ENCODE data around the gene EXOSC2. TPM values are rescaled to one million over a fixed set of nuclear protein-coding genes. Genes with fewer than 3 reads are reported as not detected.

EXOSC2 gene
- total RNA-seq, 1 donor from 2014 or later: 10.9 TPM

GRCh38 chr9:130751631-130752355, 58.2 kb downstream of the EXOSC2 start:
- intact Hi-C loops (cut with DNase I): no loop called here
- no peak for ATAC-seq (ENCODE audit: poor library complexity)

More at GRCh38 chr9:130751631-130752355, 58.2 kb downstream of the EXOSC2 start:
- DNase-seq: no peak

Other genes starting within 250 kb of the EXOSC2 start
- gene ASS1, start 248.8 kb upstream of the EXOSC2 start, total RNA-seq: 74.4 TPM
- gene FUBP3, start 114.2 kb upstream of the EXOSC2 start, total RNA-seq: 23.0 TPM
- not detected for gene PRDM12, start 29.2 kb upstream of the EXOSC2 start, total RNA-seq
- 31.5 TPM for gene ABL1, start 141.5 kb downstream of the EXOSC2 start, total RNA-seq
- not detected for gene QRFP, start 203.0 kb downstream of the EXOSC2 start, total RNA-seq
- gene FIBCD1, start 245.5 kb downstream of the EXOSC2 start, total RNA-seq: 0.59 TPM